HepG2 (cell line): Measurements from ENCODE around the gene HMHB1. TPM values are rescaled to one million over a fixed set of nuclear protein-coding genes. Genes with fewer than 3 reads are reported as not detected.

Experiments used
- ATAC-seq: fragments of 200-7000 bp; cut with Tn5 transposase; 3 replicates; pipeline ENCODE4 v1.9.1; 2020; ENCODE audit warnings: mild to moderate bottlenecking, moderate library complexity
- BruUV-seq: library from RNA; stranded (reverse); fragments of 400-500 nt; replicated peaks from 2 replicates; lab custom pipeline; 2021; lab: Mats Ljungman, UMichigan
- CTCF ChIA-PET: fragments of 300-600 bp; formaldehyde crosslinking; extraction: SDS; loops from one replicate; lab custom pipeline; 2021; ENCODE audit warnings: low total read pairs, inconsistent platforms, low intra/inter-chr PET ratio; lab: Yijun Ruan, JAX
- POLR2A ChIA-PET: fragments of 350-600 bp; sonication (Branson Sonifier 250); formaldehyde crosslinking; loops from one replicate; lab custom pipeline; 2020; ENCODE audit warnings: antibody characterized with exemption, inconsistent platforms; lab: Yijun Ruan, JAX
- DNase-seq: peaks from one replicate; pipeline ENCODE4 v3.0.0-alpha.2; 2015; ENCODE audit warnings: low spot score
- FAIRE-seq: peaks from 3 replicates; lab custom pipeline; 2011; peaks lifted over from hg19 to GRCh38; lab: Jason Lieb, UNC
- H2AFZ ChIP-seq: one replicate; pipeline ENCODE4 v1.6.1; 2011; ENCODE audit warnings: low read length, inconsistent platforms
- H3K27ac ChIP-seq: fragments of 300-600 bp; 3 replicates; pipeline ENCODE4 v1.8.0; 2011; ENCODE audit warnings: mixed run types, mild to moderate bottlenecking, mixed read lengths, low read length, inconsistent platforms; ENCODE audit not compliant: insufficient read depth; ENCODE audit errors: extremely low read length
- H3K27me3 ChIP-seq, 2 experiments: fragments of 200-600 bp in 1 of 2; 2 replicates in 1 of 2; 3 replicates in 1 of 2; pipeline versions ENCODE4 v1.6.0 to v1.8.0; 2011; ENCODE audit warnings: low read length in 2 of 2, mild to moderate bottlenecking in 2 of 2, moderate library complexity in 2 of 2, inconsistent platforms in 1 of 2; ENCODE audit not compliant: insufficient read depth in 2 of 2, control insufficient read depth in 1 of 2
- H3K36me3 ChIP-seq, 2 experiments: fragments of 200-600 bp in 1 of 2; replicated peaks in 1 of 2; 2 replicates in 1 of 2; 3 replicates in 1 of 2; pipeline versions ENCODE4 v1.5.1 to v1.8.0; 2011; ENCODE audit warnings: low read length in 2 of 2, inconsistent platforms in 1 of 2; ENCODE audit not compliant: insufficient read depth in 2 of 2, control insufficient read depth in 1 of 2
- H3K4me1 ChIP-seq: 2 replicates; pipeline ENCODE4 v1.5.1; 2012; ENCODE audit warnings: low read length, inconsistent platforms; ENCODE audit not compliant: insufficient read depth
- H3K4me2 ChIP-seq: 2 replicates; pipeline ENCODE4 v1.6.0; 2011; ENCODE audit warnings: low read depth, low read length, inconsistent platforms
- H3K4me3 ChIP-seq, 3 experiments: fragments of 200-600 bp in 1 of 3; sonication (generic), shearing (Covaris generic) in 1 of 3; replicated peaks in 1 of 3; 2 replicates each; pipeline ENCODE4 v1.5.1; 2011 to 2016; ENCODE audit warnings: low read length in 3 of 3, inconsistent platforms in 2 of 3, low read depth in 2 of 3, mild to moderate bottlenecking in 2 of 3, control low read depth in 1 of 3, mixed read lengths in 1 of 3; ENCODE audit not compliant: insufficient read depth in 1 of 3
- H3K79me2 ChIP-seq: one replicate; pipeline ENCODE4 v1.6.1; 2011; ENCODE audit warnings: low read length, inconsistent platforms; ENCODE audit not compliant: insufficient read depth
- H3K9ac ChIP-seq: 2 replicates; pipeline ENCODE4 v1.6.0; 2011; ENCODE audit warnings: mild to moderate bottlenecking, low read depth, low read length, inconsistent platforms; ENCODE audit not compliant: insufficient read depth
- H3K9me3 ChIP-seq: 2 replicates; pipeline ENCODE4 v1.5.1; 2012; ENCODE audit warnings: mild to moderate bottlenecking, low read length
- H4K20me1 ChIP-seq: 2 replicates; pipeline ENCODE4 v1.6.0; 2011; ENCODE audit warnings: inconsistent platforms, mild to moderate bottlenecking, low read length, moderate library complexity; ENCODE audit not compliant: insufficient read depth
- ARID3A ChIP-seq: IDR thresholded peaks from 2 replicates; pipeline ENCODE4 v1.6.1; 2012; ENCODE audit warnings: low read depth, low read length, improper control_type of control experiment
- EP300 ChIP-seq, 3 experiments: sonication (generic) in 1 of 3; formaldehyde crosslinking in 1 of 3; IDR thresholded peaks; 2 replicates each; pipeline versions ENCODE4 v1.5.1 to v1.6.1; 2011 to 2020; ENCODE audit warnings: low read depth in 2 of 3, low read length in 2 of 3, borderline replicate concordance in 1 of 3, improper control_type of control experiment in 1 of 3, mild to moderate bottlenecking in 1 of 3, missing genetic modification reagents in 1 of 3, moderate library complexity in 1 of 3
- GTF3A ChIP-seq: sonication (generic); formaldehyde crosslinking; conservative IDR thresholded peaks from 2 replicates; pipeline ENCODE4 v1.4.0; 2020; ENCODE audit warnings: mild to moderate bottlenecking, missing genetic modification reagents
- MXD4 ChIP-seq: IDR thresholded peaks from 2 replicates; pipeline ENCODE4 v1.6.1; 2016; ENCODE audit warnings: mild to moderate bottlenecking, missing biosample characterization, missing genetic modification reagents
- NFRKB ChIP-seq: fragments of 450-650 bp; IDR thresholded peaks from 2 replicates; pipeline ENCODE4 v1.6.1; 2017
- ZFP1 ChIP-seq: IDR thresholded peaks from 2 replicates; pipeline ENCODE4 v1.6.1; 2016
- ZFP37 ChIP-seq: sonication (generic); formaldehyde crosslinking; IDR thresholded peaks from 2 replicates; pipeline ENCODE4 v1.4.0; 2020; ENCODE audit warnings: missing genetic modification reagents, borderline replicate concordance
- ZNF207 ChIP-seq: fragments of 450-650 bp; IDR thresholded peaks from 2 replicates; pipeline ENCODE4 v1.6.1; 2016; ENCODE audit warnings: antibody characterized with exemption, borderline replicate concordance
- ZNF331 ChIP-seq: sonication (generic); formaldehyde crosslinking; IDR thresholded peaks from 2 replicates; pipeline ENCODE4 v1.4.0; 2020; ENCODE audit warnings: missing genetic modification reagents
- ZNF367 ChIP-seq: sonication (generic); formaldehyde crosslinking; IDR thresholded peaks from 2 replicates; pipeline ENCODE4 v1.4.0; 2020; ENCODE audit warnings: missing genetic modification reagents, borderline replicate concordance
- ZNF768 ChIP-seq: sonication (generic); formaldehyde crosslinking; IDR thresholded peaks from 2 replicates; pipeline ENCODE4 v1.4.0; 2020; ENCODE audit warnings: missing genetic modification reagents
- ZNF878 ChIP-seq: sonication (generic); formaldehyde crosslinking; IDR thresholded peaks from 2 replicates; pipeline ENCODE4 v1.8.1; 2023; ENCODE audit warnings: mild to moderate bottlenecking, missing genetic modification reagents, moderate library complexity
- ZSCAN22 ChIP-seq: sonication (generic); formaldehyde crosslinking; IDR thresholded peaks from 2 replicates; pipeline ENCODE4 v1.4.0; 2020; ENCODE audit warnings: mild to moderate bottlenecking, missing genetic modification reagents
- in situ Hi-C: cut with HindIII; loops from 2 replicates; pipeline ENCODE4 v1.10.0; 2017; ENCODE audit warnings: low pct_unique_long_range_greater_than_20kb; ENCODE audit not compliant: extremely low pct_ligation_motif_present
- intact Hi-C: fragments of 100-400 bp; cut with micrococcal nuclease; formaldehyde crosslinking; loops from one replicate; pipeline ENCODE4 v1.10.0; 2022; ENCODE audit not compliant: unreplicated experiment
- polyA plus RNA-seq, 8 experiments: library from polyadenylated mRNA; depleted of rRNA in 3 of 8; stranded (reverse) in 7 of 8; unstranded in 1 of 8; fragments of >200 nt; fragmentation: Illumina TruSeq in 4 of 8; extraction: Trizol in 4 of 8; gene quantifications; 2 replicates each; pipeline versions ENCODE4 v1.2.1 to v1.2.3, GENCODE V29; 2011 to 2016; ENCODE audit warnings: low read depth in 4 of 8, missing spikeins in 1 of 8, mixed read lengths in 1 of 8; ENCODE audit not compliant: insufficient read depth in 1 of 8
- total RNA-seq, 5 experiments: library from RNA; depleted of rRNA; stranded (reverse); fragments of >200 nt; fragmentation: Illumina TruSeq; extraction: Trizol; gene quantifications; 2 replicates each; pipeline ENCODE4 v1.2.3, GENCODE V29; 2016; ENCODE audit warnings: low read depth in 1 of 5
- TF ChIP-seq, protein P1 (sequence below): sonication (generic); formaldehyde crosslinking; IDR thresholded peaks from 2 replicates; pipeline ENCODE4 v1.5.1; 2020; ENCODE audit warnings: missing genetic modification reagents, mild to moderate bottlenecking, borderline replicate concordance

HMHB1 gene
- total and polyA plus RNA-seq, 2 of the 13 experiments (the other 11 are each of a cell fraction or from before 2014, with no cell fraction given): not detected

DNA sequence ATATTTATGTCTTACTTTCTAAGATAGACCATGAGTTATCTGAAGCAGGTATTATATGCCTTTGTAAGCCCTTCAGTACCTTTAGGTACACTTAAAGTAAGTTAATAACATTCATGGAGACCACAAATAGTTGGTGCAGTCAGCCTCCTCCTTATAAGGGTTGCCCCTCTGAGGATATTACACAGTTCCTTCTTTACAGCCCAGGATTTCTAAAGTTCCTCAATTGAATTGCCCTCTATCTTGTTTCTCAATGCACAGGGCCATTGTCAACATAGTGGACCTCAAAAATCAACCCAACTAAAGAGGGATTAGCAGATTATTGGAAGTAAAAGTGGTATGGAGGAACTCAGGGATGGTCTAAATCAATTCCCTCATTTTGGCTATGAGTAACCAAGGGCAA, 50.3 kb downstream of the HMHB1 start:
- H3K79me2 ChIP-seq: no peaks in the 10 kb centered on the region
- no peaks in the 10 kb centered on the region for H3K27me3 ChIP-seq
- no peak overlapping the region for H3K4me2 ChIP-seq
- in situ Hi-C loops (no loop called here), intact Hi-C loops (no loop called here)
- no peaks in the 10 kb centered on the region for H4K20me1 ChIP-seq
- ATAC-seq (no peak), FAIRE-seq (no peak), DNase-seq (no peak)
- H3K4me1 ChIP-seq: peaks cover 5% of the 10 kb centered on the region; the same call in 1 of the 2 replicates
- TF ChIP-seq ARID3A (no peak), ZNF768 (CRISPR knock-in tag) (no peak), MXD4 (CRISPR knock-in tag) (no peak), EP300 (IDR thresholded peaks at IDR 0.05; ENCODE audit: low read depth in 2 of 2, low read length in 2 of 2) (no peak), EP300 (CRISPR knock-in tag; IDR thresholded peaks at IDR 0.05; ENCODE audit: borderline replicate concordance) (no peak), ZNF331 (CRISPR knock-in tag) (no peak), ZFP1 (no peak), ZNF367 (CRISPR knock-in tag) (no peak), GTF3A (CRISPR knock-in tag) (no peak), ZNF207 (no peak), ZSCAN22 (CRISPR knock-in tag) (no peak), ZNF878 (no peak), NFRKB (no peak), ZFP37 (CRISPR knock-in tag) (no peak)
- TF ChIP-seq, protein P1, sequence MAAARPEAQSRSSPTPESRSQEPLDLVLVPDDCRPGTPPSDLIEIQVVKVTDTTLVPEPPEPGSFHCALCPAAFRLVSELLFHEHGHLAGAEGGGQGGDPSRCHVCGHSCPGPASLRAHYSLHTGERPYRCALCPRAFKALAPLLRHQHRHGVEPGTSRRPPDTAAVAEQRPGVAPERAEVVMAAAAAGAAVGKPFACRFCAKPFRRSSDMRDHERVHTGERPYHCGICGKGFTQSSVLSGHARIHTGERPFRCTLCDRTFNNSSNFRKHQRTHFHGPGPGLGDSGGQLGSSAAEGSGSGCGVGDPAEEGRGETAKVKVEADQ (CRISPR knock-in tag): no peak
- no peak overlapping the region for H3K4me3 ChIP-seq
- H3K9me3 ChIP-seq: no peaks in the 10 kb centered on the region
- no peaks in the 10 kb centered on the region for H3K36me3 ChIP-seq
- ChIA-PET CTCF (no interaction called here), POLR2A (no interaction called here)
- no TSS peak for BruUV-seq
- no peak overlapping the region for H3K9ac ChIP-seq
- no peak overlapping the region for H2AFZ ChIP-seq
- H3K27ac ChIP-seq: no peak overlapping the region
